ENCODE results near the gene CTNNA3. TPM values are rescaled to one million over a fixed set of nuclear protein-coding genes. Genes with fewer than 3 reads are reported as not detected.

The CTNNA3 gene
- polyA plus RNA-seq, 12 donors, result 5.5 to 25.4 (median 10.2) TPM; not detected in 1

DNA sequence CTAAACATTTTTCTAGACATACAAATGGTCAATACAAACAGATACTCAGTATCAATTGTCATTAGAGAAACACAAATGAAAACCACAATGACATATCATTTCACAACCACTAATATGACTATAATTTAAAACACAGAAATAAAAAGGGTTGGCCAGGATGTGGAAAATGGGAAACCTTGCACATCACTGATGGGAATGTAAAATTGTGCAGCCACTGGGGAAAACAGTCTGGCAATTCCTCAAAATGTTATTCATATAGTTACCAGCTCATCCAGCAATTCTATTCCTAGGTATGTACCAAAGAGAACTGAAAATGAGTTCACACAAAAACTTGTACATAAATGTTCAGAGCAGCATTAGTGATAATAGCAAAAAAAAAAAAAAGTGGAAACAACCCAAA lies 876.3 kb downstream of the CTNNA3 start:
- no peak for DNase-seq

DNA sequence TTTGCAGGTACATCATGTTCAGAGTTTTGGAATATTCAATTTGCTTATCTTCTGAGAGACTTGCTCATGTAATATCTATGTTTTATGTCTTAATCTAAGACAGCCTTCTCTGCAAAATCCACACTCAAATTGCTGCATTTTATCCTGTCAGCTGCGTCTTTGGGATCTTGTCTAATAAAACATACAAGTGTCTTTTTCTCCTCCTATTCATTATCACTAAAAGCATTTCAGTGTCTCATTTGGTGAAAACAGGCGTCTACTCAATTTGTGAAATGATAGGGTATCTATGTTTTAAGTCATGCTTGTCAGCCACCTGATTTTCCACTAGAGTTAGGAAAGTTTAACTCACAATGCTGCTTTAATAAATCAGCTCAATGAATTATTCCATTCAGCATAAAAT lies 882.9 kb downstream of the CTNNA3 start:
- no peak for DNase-seq

DNA sequence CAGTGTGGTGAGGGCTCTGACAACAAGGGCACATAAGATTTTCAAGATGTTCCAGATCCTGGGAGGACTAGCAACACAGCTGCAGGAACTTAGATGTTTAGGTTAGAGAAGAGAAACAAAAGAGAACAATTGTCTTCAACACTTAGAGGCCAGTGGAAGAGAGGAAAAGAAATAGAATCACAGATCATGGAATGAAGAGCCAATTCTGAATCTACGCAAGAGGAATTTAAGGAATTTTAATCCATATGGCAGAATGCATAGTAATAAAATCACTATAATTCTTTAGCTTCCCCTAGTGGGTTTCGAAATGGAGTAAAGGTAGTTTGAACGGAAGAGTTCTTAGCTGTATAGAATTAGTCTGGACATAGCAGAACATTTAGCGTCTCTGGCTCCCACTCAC lies 884.8 kb downstream of the CTNNA3 start:
- DNase-seq, result no peak

DNA sequence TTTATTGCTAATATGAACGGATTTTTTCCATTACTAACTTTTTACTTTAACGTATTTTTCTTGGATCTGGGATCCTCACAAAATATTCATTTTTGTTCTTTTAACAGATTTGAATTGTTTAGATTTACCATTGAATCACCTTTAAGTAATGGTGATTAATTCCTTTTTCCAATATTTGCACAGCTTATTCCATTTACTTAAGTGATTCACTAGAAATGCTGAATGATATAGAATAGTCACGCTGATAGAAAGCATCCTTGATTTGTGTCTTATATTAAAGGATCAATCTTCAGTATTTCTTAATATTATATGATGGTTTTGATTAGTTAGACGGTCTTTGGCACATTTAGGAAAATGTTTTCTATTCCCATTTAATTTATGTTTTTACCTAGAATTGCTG lies 886.6 kb downstream of the CTNNA3 start:
- DNase-seq, result no peak

DNA sequence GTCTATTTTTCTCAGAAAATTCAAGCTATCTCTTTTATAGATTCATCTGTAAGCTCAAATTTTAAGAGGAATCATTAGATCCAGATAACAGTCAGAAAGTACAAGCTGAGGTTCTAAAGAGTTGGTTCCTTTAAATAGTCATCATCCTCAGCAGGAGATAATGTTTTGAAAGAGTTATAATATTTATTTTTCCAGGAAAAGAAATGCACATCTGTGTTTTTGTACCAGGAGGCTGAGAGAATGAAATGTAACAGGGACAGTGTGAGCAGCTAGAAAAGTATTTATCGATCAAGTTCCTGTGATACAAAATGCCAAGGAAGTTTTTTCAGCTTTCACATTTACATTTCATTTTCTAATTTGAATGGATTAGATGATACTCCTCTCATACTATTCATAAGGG lies 890.4 kb downstream of the CTNNA3 start:
- DNase-seq, result no peak

DNA sequence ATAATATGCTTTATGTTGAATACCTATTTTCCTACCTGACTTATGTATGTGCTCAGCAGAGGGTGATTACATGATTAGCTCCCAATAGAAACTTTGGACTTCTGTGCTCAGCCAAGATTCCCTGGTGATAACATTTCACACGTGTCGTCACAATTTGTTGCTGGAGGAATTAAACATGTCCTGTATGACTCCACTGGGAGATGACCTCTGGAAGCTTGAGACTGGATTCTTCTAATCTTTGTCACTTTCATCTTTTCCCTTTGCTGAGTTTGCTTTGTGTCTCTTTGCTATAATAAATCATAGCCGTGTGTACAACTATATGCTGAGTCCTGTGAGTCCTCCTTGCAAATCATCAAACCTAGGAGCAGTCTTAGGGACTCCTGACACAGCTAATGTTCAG lies 891.0 kb downstream of the CTNNA3 start:
- DNase-seq, result no peak

DNA sequence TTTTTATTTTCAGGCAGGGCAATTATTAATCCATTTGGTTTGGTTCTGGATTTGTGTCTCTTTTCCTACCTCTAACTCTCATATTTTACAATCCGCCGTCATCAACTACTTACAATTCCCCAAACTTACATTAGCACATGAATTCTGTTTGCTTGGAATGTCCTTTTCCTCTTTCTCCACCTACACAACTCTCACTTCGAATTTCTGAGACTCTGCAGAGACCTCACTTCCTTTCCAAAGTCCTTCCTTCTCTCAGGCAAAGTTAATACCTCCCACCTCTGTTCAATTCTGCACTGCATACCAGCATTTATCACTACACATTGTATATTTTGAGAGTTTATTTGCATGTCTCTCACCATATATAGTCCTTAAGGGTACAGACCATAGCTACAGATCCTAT lies 892.8 kb downstream of the CTNNA3 start:
- DNase-seq, result no peak

DNA sequence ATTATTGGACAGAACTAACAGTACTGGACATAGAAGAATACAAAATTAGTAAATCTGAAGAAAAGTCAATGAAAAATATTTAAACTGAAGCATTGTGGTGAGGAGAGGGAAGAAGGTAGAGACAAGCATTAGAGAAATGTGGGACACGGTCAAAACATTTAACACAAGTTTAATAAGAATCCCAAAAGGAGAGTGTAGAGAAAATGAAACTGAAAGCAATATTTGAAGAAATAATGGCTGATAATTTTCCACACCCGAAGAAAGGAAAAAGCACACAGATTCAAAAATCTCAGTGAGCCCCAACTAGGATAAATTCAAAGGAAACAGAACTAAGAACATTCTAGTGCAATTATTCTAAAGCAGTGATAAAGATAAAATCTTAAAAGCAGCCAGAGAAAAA lies 896.5 kb downstream of the CTNNA3 start:
- DNase-seq, result no peak

DNA sequence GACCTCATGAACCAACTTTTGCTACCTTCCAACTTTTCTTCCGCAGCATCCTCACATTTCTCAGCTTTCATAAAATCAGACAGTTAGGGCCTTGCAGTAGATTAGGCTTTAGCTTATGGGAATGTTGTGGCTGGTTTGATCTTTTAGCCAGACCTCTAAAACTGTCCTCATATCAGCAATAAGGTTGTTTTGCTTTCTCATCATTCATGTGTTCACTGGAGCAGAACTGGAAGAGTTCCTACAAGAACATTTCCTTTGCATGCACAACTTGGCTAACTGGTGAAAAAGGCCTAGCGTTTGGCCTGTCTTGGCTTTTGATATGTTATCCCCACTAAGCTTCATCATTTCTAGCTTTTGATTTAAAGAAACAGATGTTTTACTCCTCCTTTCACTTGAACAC lies 900.1 kb downstream of the CTNNA3 start:
- no peak for DNase-seq

DNA sequence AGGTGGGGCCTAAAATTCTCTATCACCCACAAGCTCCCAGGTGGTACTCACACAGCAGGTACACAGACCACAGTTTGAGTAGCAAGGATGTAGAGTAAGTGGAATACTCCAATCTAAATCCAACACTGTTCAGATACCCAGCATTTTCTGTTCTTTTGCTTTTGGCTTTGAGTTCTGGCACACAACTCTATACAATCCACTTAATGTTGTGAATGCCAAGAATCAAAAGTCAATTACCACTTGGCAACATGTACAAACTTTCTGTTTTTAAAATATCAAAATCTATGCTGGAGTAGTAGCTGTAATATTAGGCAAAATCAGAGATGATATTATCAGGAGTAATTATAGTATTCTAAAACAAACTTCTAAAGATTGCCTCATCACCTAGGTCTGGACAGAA lies 903.6 kb downstream of the CTNNA3 start:
- no peak for DNase-seq

DNA sequence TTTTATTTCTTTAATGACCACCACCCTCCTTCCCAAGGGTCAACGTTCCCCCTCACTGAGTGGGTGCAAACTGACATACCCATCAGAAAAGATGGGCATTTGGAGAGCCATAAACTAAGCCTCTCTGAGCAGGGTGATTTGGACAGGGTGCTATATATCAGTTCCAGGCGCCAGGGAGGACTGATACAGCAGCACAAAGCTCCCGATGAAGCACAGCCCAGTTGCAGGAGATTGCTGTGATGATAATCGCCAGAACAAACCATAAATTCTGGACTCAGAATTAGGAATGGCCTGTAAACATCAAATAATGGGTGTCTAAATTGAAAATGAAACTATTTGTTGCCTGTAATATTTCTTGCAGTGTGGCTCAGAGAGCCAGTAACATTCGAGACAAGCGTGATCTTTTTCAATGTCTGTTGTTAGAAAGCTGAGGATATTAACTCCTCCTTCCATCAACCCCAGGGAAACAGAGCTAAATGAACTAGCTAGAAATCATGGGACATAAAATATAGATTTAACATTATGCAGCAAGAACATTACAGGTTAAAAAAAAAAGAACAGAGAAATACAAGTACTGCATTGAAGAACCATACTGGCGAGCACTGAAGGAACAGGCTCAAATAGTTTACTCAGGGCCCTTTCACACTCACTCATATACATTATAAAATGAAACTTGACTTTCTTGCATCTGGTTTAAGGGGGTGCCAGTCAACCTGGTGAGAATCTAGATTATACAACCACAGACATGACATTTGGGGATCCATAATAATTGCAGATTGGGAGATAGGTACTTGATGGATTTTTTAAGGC lies 907.6 kb downstream of the CTNNA3 start:
- no peak for DNase-seq

DNA sequence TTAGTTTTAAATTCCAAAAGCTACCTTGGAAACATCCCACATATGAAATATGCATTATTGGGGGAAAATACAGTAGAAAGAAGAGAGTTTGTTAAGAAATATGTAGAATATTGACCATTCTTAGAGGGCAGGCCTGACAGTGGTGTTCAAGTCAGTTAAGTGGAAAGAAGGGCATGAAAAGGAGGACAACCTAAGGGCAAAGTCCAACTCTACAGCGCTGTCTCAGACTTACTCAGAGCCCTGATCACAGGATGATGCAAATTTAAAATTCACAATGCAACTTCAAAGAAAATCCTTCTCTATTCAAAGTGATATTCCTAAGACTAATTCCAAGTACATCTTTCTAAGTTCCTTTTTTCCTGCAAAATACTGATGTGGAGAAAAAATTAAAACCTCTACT lies 909.3 kb downstream of the CTNNA3 start:
- DNase-seq, result no peak

DNA sequence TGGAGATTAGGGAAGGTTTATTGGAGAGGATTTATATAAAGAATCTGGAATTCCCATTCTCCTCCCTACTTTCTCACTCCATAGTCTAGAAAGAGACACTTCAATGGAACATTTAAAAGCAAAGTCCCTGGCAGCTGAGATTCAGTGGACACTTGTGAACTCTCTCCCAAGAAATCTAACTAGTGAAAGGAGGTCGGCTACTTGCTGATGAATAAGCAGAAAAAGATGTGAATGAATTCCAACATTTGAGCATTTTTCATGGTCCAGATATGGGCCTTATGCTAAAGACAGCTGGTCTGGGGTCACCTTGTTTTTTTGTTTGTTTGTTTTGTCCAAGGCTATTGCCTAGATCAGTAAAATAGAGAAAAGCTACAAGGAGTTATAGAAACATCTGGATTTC lies 911.2 kb downstream of the CTNNA3 start:
- DNase-seq, result no peak

DNA sequence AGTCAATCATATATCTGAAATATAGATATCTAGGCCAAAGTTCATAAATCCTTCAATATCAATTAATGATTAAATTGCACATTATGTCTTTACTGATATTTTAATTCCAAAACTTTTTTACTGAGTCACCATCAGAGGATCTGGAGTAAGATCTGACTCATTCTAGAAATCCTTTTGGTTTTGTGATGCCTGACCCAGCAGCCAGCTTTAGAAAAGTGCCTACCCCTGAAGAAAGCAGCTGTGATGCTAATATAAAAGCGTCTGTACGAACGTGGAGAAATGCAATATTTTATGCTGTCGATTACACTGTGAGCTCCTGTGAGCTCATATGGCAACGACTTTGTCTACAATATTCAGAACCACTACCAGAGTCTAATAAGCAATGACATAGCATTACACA lies 912.7 kb downstream of the CTNNA3 start:
- DNase-seq, result no peak

DNA sequence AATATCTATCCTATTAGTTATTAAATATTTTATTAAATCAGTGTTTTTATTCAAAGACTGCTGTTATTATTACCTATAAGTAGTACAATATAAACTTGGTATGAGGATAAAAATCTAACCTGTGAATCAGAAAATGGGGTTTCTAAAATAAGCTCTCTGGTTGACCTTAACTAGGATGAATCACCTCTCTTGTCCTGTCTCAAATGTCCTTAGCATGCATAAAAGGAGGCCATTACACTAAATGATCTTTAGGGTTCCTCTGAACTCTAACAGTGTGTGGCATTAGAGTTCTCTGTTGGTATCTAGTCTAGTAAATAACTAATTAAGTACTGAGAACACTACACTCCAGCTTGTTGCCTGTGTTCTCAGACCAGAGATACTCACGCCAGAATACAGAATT lies 913.2 kb downstream of the CTNNA3 start:
- no peak for DNase-seq

DNA sequence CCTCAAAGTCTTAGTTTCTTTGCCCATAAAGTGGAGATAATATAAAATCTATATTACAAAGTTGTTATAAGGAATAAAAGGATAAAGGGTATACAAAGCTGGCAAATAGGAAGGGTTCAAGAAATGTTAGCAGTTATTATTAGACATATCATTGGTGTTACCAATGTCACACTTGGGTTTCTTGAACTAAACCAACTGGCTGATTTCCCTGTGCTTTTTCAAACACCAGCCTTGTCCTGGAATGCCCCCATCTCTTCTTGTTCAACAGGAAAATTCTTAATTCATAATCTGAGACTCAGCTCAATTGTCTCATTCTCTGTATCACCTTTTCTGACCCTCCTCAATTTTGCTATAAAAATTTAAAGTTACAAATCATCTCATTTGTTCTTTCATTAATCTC lies 913.9 kb downstream of the CTNNA3 start:
- no peak for DNase-seq

DNA sequence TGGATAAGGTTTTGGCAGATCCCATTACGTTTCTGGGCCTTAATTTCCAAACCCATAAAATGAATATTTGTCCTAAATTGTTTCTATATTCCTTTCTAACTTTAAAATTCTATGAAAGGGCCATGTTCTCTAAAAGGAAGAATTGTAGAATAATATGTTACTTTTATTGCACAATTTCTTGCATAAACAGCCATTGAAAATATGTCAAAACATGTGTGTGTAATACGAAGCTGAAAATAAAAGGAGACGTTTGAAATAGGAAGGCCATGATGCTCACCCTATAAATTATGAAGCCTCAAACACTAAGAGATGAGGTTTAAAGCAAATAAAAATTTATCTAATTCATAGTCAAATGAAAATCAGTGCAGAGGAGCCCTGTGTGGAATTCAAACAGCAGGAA lies 915.2 kb downstream of the CTNNA3 start:
- DNase-seq, result no peak

DNA sequence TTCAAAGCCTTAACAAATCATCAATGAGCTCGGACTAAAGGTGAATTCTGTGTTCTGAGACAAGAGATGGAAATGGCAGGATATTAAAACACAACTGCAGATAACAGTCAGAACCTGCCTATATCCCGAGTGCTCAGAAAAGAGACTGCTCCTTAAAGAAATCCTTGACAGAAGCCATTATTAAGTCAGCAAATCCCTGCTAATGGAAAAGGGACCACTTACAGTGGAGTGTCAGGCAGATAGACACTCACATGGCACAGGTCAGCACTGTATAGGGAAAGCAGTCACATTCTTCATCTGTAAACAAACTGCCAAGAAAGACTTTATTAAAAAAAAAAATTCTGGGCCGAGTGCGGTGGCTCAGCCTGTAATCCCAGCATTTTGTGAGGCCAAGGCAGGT lies 917.6 kb downstream of the CTNNA3 start:
- DNase-seq, result no peak

DNA sequence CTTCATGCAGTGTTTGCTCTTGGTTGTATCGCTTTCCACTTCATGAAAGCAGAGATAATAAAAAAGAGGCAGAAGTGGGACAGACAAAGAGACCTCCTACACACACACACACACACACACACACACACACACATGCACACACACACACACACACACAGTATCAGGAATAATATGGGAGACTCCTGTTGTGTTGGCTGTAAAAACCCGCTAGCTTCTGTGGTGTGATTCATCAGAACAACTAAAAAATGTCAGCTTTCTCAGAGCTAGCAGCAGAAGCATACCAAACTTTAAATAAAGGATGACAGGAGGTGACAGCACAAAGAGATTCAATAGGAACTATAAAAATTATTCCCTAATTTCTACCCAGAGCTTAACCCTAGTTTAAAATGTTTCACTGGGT lies 918.3 kb downstream of the CTNNA3 start:
- DNase-seq, result no peak

DNA sequence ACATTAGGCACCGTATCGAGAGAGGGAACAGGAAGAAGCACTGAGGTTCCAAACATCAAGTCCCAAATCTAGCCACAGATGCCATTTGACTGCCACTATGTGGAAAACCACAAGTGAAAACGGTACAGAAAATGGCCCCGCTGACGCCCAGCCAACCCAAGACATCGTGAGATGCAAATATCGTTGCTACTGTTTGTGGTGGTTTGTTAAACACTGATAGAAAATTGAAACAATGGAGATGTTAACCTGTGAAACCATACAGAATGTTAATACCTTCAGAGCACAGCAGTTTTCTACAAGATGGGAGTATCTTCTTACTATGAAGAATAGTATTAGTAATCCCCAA lies 922.5 kb downstream of the CTNNA3 start:
- DNase-seq, result no peak

DNA sequence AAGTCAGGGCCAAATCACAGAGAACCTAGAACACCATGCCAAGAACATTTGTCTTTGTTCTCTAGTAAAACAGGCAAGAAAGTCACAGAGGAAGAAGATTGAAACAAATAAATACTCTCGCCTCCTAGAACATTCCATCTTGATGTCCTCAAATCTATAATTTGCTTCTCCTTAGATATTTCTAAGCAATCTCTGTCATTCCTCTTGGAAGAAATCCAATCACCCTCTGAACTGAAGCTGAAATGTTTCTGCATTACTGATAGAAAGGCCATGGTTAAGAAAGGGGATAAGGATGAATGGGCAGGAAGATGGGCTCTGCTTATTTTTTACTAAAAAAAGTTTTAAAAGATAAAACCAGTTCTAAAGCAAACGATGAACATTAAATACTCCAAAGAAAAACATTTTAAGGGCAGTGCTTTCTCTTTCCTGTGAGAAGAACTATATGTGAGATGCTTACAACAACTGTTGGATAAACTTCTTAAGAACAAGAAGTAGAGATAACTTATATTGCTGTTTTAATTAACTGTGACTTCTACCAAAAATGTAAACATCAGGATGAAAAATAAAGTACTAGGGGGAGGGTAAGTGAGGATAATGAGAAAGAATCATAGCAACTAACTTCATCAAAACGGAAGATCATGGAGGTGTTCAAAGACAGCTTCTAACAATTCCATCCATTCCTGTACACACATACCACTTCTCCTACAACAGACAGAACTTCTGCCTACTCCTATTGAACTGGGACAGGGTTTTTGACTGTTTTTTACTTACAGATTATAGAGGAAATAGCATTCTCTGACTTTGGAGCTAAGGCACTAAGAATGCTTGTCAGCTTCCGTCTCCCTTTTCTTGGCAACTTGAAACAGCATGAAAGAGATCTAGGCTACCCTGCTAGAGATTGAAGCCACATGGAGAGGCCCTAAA lies 923.2 kb downstream of the CTNNA3 start:
- no peak for DNase-seq

DNA sequence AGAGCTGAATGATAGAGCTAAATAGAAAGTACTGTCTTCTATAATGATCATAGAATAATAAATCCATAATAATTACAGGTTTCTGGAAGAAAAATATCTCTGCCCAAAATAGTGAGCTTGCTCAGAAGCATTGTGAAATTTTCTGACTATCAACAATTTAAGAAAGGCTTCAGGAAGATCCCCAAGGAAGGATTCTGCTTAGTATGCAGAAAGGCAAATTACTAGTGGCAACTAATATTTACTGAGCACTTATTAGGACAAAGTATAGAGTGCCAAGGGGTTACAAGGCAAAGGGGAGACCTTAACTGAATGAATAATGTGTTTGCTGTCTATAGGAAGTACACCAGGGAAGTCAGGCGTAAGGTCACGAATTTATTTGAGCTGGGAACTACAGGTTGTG lies 928.3 kb downstream of the CTNNA3 start:
- no peak for DNase-seq

DNA sequence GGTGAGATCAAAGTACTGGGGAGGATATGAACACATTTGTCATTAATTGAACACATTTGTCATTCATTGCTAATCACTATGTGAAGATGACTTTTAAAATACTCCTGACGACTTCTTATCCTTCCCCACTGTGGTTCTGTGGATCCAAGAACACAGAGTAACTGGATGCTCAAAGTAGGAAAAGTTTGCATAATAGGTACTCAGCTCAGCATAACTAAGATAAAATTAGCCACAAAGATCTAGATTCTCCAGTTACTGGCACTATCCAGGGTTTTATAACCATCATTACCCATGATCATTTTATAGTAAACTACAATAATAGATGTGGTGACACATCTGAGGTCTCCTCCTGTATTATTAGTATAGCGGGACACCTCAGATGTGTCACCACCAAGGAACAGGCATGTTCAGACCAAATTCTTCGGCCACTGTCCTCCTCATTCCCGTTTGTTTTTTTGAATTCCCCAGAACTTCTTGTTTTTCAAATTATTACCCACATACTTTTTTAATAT lies 933.7 kb downstream of the CTNNA3 start:
- DNase-seq, result no peak

Measured in muscle of arm (tissue), 12 donors.